ENCODE measurements around the gene TOP1.

DNA sequence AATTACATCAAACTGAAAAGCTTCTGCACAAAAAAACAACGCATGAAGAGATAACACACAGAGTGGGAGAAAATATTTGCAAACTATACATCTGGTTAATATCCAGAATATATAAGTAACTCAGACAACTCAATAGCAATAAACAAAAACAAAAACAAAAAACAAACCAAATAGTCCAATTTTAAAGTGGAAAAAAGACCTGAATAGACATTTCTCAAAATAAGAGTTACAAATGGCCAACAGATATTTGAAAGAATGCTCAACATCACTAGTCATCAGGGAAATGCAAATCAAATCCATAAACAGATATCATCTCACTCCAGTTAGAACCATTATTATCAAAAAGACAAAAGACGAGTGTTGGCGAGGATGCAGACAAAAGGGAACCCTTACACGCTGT is 28.8 kb upstream of the TOP1 start:
- TF ChIP-seq, protein P1, sequence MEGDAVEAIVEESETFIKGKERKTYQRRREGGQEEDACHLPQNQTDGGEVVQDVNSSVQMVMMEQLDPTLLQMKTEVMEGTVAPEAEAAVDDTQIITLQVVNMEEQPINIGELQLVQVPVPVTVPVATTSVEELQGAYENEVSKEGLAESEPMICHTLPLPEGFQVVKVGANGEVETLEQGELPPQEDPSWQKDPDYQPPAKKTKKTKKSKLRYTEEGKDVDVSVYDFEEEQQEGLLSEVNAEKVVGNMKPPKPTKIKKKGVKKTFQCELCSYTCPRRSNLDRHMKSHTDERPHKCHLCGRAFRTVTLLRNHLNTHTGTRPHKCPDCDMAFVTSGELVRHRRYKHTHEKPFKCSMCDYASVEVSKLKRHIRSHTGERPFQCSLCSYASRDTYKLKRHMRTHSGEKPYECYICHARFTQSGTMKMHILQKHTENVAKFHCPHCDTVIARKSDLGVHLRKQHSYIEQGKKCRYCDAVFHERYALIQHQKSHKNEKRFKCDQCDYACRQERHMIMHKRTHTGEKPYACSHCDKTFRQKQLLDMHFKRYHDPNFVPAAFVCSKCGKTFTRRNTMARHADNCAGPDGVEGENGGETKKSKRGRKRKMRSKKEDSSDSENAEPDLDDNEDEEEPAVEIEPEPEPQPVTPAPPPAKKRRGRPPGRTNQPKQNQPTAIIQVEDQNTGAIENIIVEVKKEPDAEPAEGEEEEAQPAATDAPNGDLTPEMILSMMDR (IDR thresholded peaks at IDR 0.05) = no peak
- TF ChIP-seq POLR2AphosphoS5 (IDR thresholded peaks at IDR 0.05; ENCODE audit: insufficient read depth in 1 of 2, low read depth in 1 of 2) (no peak), POLR2A (IDR thresholded peaks at IDR 0.05) (no peak)

Measured in vagina (tissue), 2 donors.